ENCODE measurements around the gene BHLHE23. TPM values are rescaled to one million over a fixed set of nuclear protein-coding genes. Genes with fewer than 3 reads are reported as not detected.

The BHLHE23 gene
- total RNA-seq, 2 donors from 2014 or later, result 4.0 TPM; not detected in 1

GRCh38 chr20:63047267-63047666, 40.5 kb upstream of the BHLHE23 start:
- no peak for DNase-seq (ENCODE audit: low spot score)
- Histone ChIP-seq H3K27me3 (replicated peaks; ENCODE audit: insufficient read depth) (peaks cover 13% of the 10 kb centered on the region), H3K9me3 (no peaks in the 10 kb centered on the region), H3K4me1 (replicated peaks) (no peaks in the 10 kb centered on the region), H3K27ac (no peak overlapping the region), H3K36me3 (no peaks in the 10 kb centered on the region), H3K4me3 (no peak overlapping the region)
- intact Hi-C loops (cut with DNase I), result no loop called here
- WGBS, result 89% methylated on average over 10 of the region's 10 CpGs
- TF ChIP-seq POLR2A (IDR thresholded peaks at IDR 0.05), result no peak
- TF ChIP-seq CTCF (IDR thresholded peaks at IDR 0.05), result no peak
- no peak for TF ChIP-seq POLR2AphosphoS5 (IDR thresholded peaks at IDR 0.05)

GRCh38 chr20:63046841-63047240, 40.1 kb upstream of the BHLHE23 start:
- 81% methylated on average over 9 of the region's 9 CpGs for WGBS
- Histone ChIP-seq H3K9me3 (no peaks in the 10 kb centered on the region), H3K27me3 (replicated peaks; ENCODE audit: insufficient read depth) (peaks cover 13% of the 10 kb centered on the region), H3K27ac (no peak overlapping the region), H3K4me1 (replicated peaks) (no peaks in the 10 kb centered on the region), H3K4me3 (no peak overlapping the region), H3K36me3 (no peaks in the 10 kb centered on the region)
- intact Hi-C loops (cut with DNase I), result no loop called here
- TF ChIP-seq CTCF (IDR thresholded peaks at IDR 0.05), result no peak
- TF ChIP-seq POLR2A (IDR thresholded peaks at IDR 0.05), result no peak
- TF ChIP-seq POLR2AphosphoS5 (IDR thresholded peaks at IDR 0.05), result no peak
- DNase-seq (ENCODE audit: low spot score), result no peak

GRCh38 chr20:63045991-63046390, 39.2 kb upstream of the BHLHE23 start:
- Histone ChIP-seq H3K9me3 (no peaks in the 10 kb centered on the region), H3K4me1 (replicated peaks) (no peaks in the 10 kb centered on the region), H3K4me3 (no peak overlapping the region), H3K36me3 (no peaks in the 10 kb centered on the region), H3K27ac (no peak overlapping the region), H3K27me3 (replicated peaks; ENCODE audit: insufficient read depth) (peaks cover 13% of the 10 kb centered on the region)
- no peak for DNase-seq (ENCODE audit: low spot score)
- TF ChIP-seq POLR2AphosphoS5 (IDR thresholded peaks at IDR 0.05), result no peak
- no peak for TF ChIP-seq POLR2A (IDR thresholded peaks at IDR 0.05)
- no peak for TF ChIP-seq CTCF (IDR thresholded peaks at IDR 0.05)
- intact Hi-C loops (cut with DNase I), result no loop called here
- 65% methylated on average over 12 of the region's 12 CpGs for WGBS

- Histone ChIP-seq H3K4me3 (no peak overlapping the region), H3K4me1 (replicated peaks) (no peaks in the 10 kb centered on the region), H3K27ac (no peak overlapping the region), H3K9me3 (no peaks in the 10 kb centered on the region), H3K36me3 (no peaks in the 10 kb centered on the region), H3K27me3 (replicated peaks; ENCODE audit: insufficient read depth) (peaks cover 13% of the 10 kb centered on the region)
- intact Hi-C loops (cut with DNase I), result no loop called here
- TF ChIP-seq POLR2AphosphoS5 (IDR thresholded peaks at IDR 0.05), result no peak
- TF ChIP-seq POLR2A (IDR thresholded peaks at IDR 0.05), result no peak
- no peak for TF ChIP-seq CTCF (IDR thresholded peaks at IDR 0.05)
- DNase-seq (ENCODE audit: low spot score), result no peak
- 66% methylated on average over 14 of the region's 14 CpGs for WGBS
These were observed 38.6 kb upstream of the BHLHE23 start for GRCh38 chr20:63045401-63045800.

GRCh38 chr20:63044605-63045004, 37.8 kb upstream of the BHLHE23 start:
- TF ChIP-seq POLR2AphosphoS5 (IDR thresholded peaks at IDR 0.05), result no peak
- TF ChIP-seq CTCF (IDR thresholded peaks at IDR 0.05), result no peak
- no peak for TF ChIP-seq POLR2A (IDR thresholded peaks at IDR 0.05)
- 73% methylated on average over 16 of the region's 16 CpGs for WGBS
- peaks cover 10% of the 10 kb centered on the region for H3K27me3 ChIP-seq (replicated peaks; ENCODE audit: insufficient read depth)
- no peaks in the 10 kb centered on the region for H3K4me1 ChIP-seq (replicated peaks)
- H3K36me3 ChIP-seq, result no peaks in the 10 kb centered on the region
- intact Hi-C loops (cut with DNase I), result no loop called here
- no peak overlapping the region for H3K4me3 ChIP-seq
- no peak for DNase-seq (ENCODE audit: low spot score)
- H3K27ac ChIP-seq, result no peak overlapping the region
- H3K9me3 ChIP-seq, result no peaks in the 10 kb centered on the region

All from prostate gland (tissue), 2 donors.